HCEC 1CT (cell line): ENCODE results near the gene BSCL2.
"Not testable (repeated sequence)": the region's sequence is repeated elsewhere in the genome, so short reads cannot be mapped to it uniquely, and the experiment has no call there.

Experiments
- DNase-seq: peaks from one replicate; pipeline ENCODE4 v3.0.0-alpha.2; 2017

Gene BSCL2

DNA sequence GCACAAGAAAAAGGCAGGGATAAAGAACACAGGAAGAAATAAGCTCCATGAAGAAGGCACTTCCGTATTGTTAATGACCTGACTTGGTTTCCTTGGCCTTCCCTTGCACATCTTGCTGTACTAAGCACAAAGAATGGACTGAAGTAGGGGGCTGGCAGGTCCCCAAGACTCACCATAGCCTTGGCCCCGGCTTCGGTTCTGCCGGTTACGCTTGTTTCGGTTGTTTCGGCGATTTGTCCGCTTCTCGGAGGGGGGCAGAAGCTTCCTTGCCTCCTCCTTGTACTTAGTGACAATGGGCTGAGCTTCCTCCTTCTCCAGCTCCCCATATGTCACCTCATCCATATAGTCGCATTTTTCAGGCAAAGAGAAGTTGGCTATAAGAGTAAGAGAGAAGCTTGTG, 9.6 kb upstream of the BSCL2 start:
- DNase-seq = no peak

DNA sequence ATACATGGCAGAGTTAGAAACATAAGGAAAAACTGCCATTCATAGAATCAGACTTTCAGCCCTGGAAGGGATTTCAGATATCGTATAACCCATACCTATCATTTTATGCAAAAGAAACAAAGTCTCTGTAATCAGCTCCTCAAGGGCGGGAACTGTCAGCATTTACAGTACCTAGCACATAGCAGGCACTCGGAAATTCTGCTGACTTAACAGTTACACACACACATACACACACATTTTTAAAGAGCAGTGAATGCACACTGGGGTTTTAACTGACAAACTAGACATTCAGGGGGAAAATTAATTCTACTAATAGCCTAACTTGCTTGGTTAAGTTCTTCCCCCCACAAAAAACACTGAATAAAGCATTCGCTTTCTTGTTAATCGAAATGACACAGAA, 9.0 kb upstream of the BSCL2 start:
- no peak for DNase-seq

DNA sequence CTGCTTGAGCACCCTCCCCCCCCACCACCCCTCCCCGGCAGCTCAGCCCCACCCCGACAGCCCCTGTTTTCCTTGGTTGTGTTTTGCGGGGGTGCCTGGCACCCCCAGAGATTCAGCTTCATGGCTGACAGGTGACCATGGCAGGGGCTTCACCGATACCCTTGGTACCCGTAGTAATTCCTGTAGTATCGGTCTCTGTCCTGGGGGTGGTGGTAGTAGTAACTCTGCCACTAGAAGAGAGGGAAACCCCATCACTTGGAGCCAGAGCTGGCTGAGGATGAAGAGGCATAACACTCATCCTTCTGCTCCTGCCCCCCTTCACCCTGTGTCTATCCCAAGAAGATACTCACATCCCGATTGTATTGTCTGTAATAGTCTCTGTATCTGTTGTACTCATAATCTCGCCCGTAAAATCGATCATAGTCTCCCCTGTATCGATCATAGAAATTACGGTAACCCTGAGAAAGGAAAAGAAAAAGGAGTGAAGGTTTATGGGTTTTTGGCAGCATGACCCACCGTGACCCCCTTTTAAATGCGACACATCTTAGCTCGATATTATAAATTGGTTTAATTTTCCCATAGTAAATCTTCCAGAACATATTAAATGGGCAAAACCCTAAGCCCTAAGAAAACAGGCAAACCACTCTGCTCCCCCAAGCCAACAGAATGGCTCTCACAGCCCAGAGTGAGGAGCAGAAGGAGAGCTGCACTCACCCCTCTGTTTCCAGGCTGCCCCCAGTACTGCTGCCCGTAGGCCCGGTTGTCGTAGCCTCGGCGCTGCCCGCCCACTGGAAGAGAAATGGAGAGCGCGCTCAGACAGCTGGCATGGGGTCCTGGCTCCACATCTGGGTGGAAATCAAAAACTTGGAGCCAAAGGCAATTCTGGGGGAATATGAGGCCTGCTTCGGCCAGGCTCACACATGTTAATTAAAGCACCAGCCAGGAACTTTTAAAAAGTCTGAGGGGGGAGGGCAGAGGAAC, 8.2 kb upstream of the BSCL2 start:
- DNase-seq = no peak

DNA sequence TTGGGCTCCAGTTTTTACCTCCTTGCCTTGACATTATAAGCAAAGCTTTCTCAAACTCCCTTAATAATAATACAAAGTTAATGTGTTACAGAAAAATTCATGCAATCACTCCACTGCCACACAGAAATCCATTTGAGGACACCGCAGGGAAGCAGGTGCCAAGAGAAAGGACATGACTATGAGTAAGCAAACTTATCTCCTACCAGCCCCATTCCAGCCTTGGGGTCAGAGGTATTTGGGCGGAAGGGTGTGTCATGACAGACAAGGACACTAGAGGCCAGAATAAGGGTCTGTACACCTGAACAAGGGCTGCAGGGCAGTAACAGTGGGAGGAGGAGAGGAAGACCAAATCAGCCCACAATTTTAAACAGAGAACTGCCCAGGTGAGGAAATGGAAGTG, 6.1 kb upstream of the BSCL2 start:
- no peak for DNase-seq

DNA sequence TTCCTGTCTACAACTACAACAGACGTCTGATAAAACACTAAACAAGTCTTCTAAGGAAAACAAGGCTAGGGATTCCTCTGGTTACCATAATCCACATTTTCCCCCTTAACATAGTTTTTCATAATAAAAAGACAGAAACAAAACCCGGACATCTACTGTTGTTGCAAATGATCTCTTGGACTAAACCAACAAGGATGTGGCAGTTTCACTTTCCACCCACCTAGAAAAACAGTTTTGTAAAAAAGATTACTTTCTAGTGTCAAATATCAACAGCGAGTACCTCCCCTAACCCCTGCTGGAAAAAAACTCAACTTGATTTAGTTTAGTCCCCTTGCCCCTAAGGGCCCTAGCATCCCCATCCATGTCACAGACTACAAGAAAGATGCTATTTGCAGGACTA, 5.6 kb upstream of the BSCL2 start:
- no peak for DNase-seq

DNA sequence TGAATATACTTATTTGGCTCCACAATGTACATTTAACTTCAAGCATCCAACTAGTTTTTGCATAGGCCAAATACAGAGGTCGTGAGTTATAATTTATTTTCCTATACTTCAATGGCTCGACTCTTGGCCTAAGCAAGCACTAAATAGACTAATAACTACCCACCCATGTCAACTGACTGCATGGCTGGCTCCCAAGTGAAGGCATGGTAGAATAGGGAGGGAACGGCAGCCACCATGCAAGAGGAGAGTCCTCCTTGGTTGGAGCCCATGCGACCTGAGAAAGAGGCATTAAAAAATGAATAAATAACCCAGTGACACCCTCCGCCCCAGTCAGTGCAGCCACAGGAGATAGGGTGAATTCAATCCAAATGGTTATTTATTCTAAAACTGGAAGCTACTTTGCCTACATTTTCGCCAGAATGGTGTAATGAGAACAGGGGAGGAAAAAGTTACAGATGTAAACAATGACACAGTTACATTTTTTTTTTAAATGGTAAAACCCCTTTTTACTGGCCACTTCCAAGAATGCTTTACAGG, 5.1 kb upstream of the BSCL2 start:
- no peak for DNase-seq

DNA sequence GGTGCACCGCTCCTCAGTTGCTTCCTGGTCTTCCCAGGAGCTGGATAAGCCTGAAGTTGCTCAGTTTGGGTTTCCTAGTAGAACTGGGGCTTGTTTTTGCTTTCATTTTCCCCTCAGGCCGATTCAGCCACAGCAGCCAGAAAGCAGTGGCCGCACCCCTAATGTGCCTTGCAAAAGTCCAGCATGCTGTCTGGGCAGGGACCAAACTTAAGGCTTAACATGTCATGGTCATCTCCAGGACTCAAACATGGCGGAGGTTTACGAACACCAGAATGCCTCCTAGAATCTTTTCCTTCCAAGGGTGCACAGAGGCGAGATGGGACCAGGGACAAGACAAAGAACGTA, 2.7 kb upstream of the BSCL2 start:
- DNase-seq = no peak

DNA sequence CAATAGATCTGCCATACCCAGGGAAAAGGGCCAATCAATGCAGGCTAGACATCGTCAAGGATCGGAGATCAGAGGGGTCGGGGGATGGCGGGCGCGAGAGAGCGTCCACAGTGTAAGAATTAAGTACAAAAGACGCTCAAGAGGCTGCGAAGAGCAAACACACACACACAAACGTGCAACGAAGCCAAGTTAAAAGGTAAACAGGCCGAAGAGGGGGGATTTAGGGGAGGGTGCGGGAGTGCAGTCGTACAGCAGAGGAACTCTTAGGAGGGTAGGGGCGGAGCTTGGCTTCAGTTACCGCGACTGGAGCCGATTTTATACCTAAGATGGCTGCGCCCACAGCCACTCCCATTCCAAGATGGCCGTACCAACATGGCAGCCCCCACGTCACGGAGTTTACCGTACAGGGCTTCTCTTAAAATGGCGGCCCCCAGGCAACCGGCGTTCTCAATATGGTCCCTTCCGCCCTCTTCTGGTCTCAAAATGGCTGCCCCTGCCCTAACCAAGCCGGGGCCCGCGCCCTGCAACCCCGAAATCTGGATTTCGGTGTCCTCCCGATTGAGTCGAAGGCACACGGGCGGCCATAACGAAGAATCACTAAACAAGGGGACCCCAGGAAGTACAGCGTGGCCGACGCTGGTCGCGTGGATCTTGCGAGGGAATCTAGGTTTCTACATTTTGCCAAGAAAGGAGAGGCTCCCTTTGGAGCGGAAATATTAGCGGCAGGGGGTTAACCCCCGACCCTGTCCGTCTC, 2.2 kb upstream of the BSCL2 start:
- DNase-seq = peak; percentile 98

DNA sequence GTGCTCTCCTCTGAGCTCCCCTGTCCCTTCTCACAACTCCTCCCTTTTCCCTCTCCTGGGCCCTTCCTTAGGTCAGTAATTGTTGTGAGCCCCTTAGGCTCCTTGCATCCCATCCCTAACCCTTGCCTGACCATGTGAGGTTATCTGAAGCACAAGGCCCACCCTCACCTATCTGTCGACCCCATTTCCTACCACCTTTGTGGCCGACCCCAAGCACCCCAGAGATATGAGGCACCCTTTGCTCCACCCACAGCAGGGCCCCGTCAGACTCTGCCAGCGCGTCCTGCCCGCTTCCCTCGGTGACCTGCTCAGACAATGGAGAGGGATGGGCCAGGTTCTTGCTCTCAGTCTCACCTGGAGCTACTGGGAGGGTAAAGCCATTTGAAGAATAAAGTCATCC, 1.6 kb upstream of the BSCL2 start:
- DNase-seq = no peak

DNA sequence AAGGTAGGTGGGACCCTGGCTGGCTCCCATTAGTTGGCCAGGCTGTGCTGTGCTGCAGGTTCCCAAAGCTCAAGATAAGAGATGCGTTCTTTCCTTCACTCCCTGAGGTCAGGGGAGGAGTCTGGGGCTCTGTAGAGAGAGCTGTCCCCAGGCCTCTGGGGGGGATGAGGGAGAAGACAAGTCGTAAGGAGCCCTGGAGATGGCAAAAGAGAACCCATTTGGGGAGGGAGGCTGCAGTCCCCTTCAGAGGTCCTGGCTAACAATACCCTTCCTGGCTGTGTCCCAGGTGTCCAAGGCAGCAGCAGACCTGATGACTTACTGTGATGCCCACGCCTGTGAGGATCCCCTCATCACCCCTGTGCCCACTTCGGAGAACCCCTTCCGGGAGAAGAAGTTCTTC, 1.2 kb upstream of the BSCL2 start:
- no peak for DNase-seq

DNA sequence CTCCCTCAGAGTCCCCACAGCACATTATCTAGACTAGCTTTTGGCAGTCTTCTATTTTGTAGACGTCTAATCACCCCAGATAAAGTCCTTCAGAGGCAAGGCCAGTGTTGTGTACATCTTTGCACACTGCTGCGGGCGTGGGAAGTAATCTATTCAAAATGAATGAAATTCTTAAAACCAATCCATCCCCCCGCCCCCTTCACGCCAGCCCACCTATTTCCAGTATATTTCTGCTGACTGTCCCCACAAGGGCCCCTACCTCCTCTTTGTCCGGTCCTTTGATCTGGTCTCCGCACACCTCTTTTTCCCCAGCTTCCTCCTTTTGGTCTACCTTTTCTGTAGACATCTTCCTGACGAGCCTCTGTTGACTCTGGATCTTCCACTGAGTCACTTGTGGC, 375 bp downstream of the BSCL2 start:
- no peak for DNase-seq

DNA sequence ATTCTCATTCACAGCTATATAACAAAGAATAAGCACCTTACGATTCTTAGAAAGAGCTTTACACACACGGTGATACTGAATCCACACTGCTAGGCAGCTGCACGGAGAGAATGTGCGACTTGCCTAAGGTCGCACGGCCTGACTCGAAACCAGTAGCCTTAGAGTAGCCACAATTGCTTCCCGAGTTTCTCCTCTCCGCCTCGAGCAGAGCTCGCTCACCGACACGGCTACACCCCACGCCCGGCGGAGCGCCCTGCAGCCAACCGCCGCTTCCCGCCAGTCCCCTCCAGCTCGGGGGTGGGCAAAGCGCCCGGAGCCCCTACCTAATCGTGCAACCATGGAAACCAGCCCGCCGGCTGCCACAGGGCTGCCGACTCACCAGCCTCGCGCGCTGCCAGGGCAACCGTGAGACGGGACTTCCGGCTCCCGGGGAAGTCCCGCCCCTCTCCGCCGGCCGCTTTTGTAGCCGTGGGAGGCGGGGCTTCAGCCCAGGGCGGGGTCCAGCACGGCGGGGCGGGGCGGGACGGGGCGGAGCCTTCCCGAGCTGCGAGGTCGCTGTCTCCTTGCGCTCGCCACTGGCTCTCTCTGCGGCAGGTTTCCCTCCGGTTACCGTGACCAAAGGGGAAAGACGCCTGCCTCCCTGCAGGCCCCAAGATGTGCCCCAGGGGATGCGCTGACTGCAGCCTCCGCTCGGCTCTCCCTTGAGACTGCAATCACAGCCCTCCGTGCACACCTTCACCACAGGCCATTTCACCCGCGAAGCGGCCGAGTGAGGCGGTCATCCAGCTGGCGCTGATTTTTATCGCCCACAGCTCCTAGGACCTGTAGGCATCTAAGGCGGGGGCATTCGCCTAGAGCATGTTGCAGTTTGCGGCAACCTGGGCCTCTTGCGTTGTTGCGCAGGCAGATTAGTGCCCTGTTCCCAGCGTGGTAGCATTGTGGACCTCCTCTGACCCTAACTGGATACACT, 1.1 kb downstream of the BSCL2 start:
- peak; percentile 92 for DNase-seq

DNA sequence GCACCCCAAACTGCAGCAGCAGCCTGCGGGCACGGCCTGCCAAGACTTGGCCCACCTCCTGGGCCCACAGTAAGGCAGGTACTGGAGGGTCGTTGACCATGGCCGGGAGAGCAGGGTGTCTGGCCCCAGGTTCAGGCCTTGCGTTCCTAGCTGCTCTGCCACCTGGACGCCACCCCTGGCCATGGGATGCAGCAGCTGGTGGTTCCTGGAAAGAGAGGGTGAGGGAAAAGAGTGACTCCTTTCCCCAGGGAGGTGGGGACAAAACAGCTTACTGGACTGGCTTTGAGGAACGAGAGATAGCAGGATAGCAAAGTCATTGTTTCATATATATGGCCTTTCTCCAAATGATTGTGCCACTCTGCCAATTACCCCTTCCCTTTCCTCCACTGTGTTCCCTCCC, 1.8 kb downstream of the BSCL2 start:
- no peak for DNase-seq

DNA sequence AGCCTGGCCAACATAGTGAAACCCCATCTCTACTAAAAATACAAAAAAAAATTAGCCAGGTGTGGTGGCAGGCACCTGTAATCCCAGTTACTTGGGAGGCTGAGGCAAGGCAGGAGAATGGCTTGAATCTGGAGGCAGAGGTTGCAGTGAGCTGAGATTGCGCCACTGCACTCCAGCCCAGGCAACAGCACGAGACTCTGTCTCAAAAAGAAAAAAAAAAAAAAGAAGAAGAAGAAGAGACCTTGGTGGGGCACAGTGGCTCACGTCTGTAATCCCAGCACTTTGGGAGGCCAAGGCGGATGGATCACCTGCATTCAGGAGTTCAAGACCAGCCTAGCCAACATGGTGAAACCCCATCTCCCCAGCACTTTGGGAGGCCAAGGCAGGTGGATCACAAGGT, 3.3 kb downstream of the BSCL2 start:
- not testable (repeated sequence) for DNase-seq

DNA sequence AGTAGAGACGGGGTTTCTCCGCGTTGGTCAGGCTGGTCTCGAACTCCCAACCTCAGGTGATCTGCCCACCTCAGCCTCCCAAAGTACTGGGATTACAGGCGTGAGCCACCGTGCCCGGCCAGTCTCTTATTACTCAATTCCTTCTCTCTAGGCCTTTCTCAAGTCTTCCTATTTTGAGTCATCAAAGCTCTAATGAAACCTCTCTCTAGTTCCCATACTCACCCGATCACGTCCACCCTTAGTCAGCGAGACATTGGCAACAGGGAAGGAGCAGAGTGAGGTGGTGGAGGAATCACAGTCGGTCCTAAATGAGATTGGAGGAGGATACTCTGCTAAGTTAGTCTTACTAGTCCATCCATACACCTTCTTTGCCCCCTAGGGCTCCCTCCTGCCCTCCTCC, 5.0 kb downstream of the BSCL2 start:
- DNase-seq = no peak

DNA sequence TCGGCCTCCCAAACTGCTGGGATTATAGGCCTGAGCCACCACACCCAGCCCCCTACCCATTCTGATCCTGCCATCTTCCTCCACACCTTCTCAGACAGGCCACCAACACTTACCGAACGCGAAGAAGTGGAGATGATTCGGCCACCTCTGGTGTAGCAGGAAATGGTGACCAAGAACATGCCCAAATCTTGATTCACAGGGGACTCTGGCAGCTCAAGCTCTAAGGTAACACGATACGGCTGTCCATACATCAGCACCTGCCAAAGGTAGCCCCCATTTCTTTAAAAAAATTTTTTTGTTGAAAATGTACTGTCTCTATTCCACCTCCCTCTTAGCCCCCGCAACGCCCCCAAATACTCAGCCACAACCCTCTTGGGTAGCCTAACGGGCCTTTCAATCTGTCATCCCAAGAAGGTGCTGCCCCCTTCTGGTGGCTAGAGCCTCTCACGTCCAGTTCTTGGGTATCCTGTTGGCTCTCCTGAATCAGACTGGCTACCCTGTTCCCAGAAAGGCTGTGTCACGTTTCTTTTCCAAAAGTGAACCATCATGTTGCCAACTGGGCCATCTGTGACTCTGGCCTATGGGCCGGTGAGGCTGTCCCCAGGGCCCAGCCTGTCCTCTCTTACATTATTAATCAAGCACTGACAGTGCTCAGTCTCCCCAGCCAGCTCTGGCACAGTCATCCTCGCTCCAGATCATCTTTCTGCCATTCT, 12.6 kb downstream of the BSCL2 start:
- DNase-seq = peak; percentile 74

DNA sequence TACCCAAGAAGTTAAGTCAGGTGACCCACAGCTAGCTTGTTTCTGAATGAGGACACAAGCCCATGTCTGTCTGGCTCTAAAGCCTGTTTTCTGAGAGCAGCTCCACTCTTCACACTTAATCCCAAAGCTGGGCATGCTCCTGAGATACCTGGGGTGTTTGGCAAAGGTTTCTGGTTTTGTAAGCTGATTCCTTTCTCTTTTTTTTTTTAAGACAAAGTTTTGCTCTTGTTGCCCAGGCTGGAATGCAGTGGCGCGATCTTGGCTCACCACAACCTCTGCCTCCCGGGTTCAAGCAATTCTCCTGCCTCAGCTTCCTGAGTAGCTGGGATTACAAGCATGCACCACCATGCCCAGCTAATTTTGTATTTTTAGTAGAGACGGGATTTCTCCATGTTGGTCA, 13.6 kb downstream of the BSCL2 start:
- not testable (repeated sequence) for DNase-seq

DNA sequence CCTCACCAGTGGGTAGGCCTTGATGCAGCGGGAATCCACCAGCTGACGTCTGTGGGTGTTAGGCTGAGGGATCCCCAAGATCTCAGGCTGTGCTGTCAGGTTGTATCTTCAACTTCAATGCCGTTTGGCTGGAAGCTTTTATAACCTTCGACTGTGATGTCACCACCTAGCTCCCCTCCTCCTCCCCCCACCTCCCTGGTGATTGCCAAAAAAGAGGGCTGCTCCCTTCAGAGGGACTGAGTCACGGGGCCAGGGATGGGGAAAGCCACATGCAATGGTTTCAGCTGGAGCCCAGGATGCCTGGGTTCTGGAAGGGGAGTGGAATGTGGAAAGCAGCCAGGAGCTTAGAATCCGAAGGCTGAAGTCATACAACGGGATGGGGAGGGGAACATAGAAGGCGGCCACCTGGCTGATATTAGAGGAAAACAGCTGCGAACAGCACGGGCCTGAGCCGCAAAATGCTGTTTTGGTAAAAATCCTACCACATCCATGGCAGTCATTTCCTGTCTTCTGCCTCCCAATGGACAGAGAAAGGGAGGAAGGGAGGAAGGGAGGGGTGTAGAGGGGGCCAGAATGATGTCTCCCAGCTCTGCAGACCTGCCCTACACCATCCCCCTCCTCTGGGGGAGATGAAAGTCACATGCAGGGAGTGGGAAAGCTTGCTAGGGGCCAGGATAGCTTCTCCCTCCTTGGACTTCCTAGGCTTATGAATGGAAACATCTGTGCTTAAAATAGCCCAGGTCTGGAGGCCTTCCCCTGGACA, 17.6 kb downstream of the BSCL2 start, which contains the start of gene LRRN4CL:
TSS of gene LRRN4CL (minus strand) at position 110 of the 763 bp plus-strand sequence. CDS start 1,022 bp downstream, outside the sequence.
- DNase-seq = peak; percentile 95

DNA sequence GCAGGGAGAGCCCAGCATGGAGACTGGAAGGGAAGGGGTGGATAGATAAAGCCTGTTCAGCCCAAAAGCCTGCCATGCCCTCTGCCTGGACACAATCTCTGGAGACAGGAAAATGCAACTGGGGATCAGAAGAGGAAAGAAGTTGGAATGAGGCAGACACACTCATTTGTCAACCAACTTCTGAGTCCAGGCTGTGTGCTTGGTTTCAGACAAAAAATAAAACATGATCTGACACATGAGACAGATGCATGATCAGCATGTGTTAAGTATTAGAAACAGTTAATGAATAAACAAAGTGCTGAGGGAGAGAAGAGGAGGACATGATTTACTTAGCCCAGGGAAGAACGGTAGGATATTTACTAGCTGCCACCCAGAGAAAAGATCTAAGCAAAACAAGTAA, 18.7 kb downstream of the BSCL2 start:
- no peak for DNase-seq

DNA sequence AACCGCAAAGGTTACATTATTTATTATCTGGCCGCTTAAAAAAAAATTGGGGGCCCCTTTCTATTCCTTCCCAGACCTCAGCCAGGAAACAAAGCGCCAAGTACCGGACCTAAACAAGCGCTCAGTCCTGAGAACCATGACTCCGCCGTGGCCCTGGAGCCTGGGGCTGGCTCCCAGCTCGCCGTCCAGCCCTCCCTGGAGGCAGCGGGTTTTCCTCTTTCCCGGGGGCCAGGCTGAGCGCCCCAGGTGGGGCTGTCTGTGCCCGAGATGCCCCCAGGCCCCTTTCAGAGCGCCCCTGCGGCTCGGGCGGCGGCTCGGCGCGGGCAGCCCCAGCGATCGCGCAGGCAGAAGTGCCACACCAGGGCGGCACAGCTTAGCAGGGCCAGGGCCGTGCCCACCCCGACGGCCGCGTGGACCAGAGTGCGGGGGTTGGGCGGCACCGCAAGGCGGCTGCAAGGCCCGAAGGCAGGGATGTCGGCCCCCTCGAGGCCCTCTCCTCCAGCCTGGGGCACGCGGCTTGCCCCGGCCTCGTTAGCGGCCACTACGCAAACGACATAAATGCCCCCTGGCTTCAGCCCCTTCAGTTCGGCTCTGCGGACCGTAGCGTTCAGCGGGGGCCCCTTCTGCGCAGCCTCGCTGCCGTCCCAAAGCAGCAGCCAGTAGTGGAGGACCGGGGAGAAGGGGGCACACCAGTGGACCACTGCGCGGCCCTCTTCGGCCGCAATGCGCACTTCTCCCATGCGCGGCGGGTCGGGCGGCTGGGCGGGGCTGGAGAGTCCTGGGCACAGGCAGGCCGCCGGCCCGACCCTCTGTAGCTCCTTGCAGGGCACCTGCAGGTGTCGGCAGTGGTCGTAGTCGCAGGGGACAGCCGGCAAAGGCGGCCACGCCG, 19.5 kb downstream of the BSCL2 start:
- DNase-seq = no peak
